Dendritic cell treated with granulocyte-macrophage colony-stimulating factor and Interleukin-4, amounts not matched to agents 40 ng/mL and 50 ng/mL, for 4 days (primary cell): ENCODE measurements around the gene TNIK.
"Not testable (repeated sequence)": the region's sequence is repeated elsewhere in the genome, so short reads cannot be mapped to it uniquely, and the experiment has no call there.

Source experiments
- H3K27ac Mint-ChIP-seq: one replicate; pipeline ENCODE4 v1.8.0; 2022; ENCODE audit warnings: mild to moderate bottlenecking, mixed read lengths
- H3K27me3 Mint-ChIP-seq: one replicate; pipeline ENCODE4 v1.8.0; 2022; ENCODE audit warnings: mild to moderate bottlenecking, mixed read lengths
- H3K36me3 Mint-ChIP-seq: one replicate; pipeline ENCODE4 v1.8.0; 2022; ENCODE audit warnings: low read depth, mixed read lengths
- H3K4me1 Mint-ChIP-seq: one replicate; pipeline ENCODE4 v1.8.0; 2022; ENCODE audit warnings: low read depth, mixed read lengths
- H3K4me3 Mint-ChIP-seq: one replicate; pipeline ENCODE4 v1.8.0; 2022; ENCODE audit warnings: mild to moderate bottlenecking, moderate library complexity, mixed read lengths
- H3K9me3 Mint-ChIP-seq: one replicate; pipeline ENCODE4 v1.8.0; 2022; ENCODE audit warnings: mixed read lengths
- intact Hi-C: fragments of 100-400 bp; cut with micrococcal nuclease; formaldehyde crosslinking; loops from one replicate; pipeline ENCODE4 v1.15.0; 2022

Gene TNIK

GRCh38 chr3:171431550-171431949, 28.7 kb downstream of the TNIK start:
- H3K4me1 Mint-ChIP-seq: no peaks in the 10 kb centered on the region
- H3K27ac Mint-ChIP-seq: no peak overlapping the region
- no peaks in the 10 kb centered on the region for H3K27me3 Mint-ChIP-seq
- intact Hi-C loops: no loop called here
- H3K36me3 Mint-ChIP-seq: no peaks in the 10 kb centered on the region
- H3K4me3 Mint-ChIP-seq: no peak overlapping the region
- no peaks in the 10 kb centered on the region for H3K9me3 Mint-ChIP-seq

- intact Hi-C loops: no loop called here
- Mint-ChIP-seq H3K9me3 (no peaks in the 10 kb centered on the region), H3K4me1 (no peaks in the 10 kb centered on the region)
Measured at GRCh38 chr3:171430530-171430929, 29.7 kb downstream of the TNIK start.

GRCh38 chr3:171429635-171430034, 30.6 kb downstream of the TNIK start:
- no peak overlapping the region for H3K27ac Mint-ChIP-seq
- H3K4me3 Mint-ChIP-seq: no peak overlapping the region
- H3K4me1 Mint-ChIP-seq: no peaks in the 10 kb centered on the region
- no peaks in the 10 kb centered on the region for H3K27me3 Mint-ChIP-seq
- H3K9me3 Mint-ChIP-seq: no peaks in the 10 kb centered on the region
- intact Hi-C loops: no loop called here
- H3K36me3 Mint-ChIP-seq: no peaks in the 10 kb centered on the region

More at GRCh38 chr3:171430530-171430929, 29.7 kb downstream of the TNIK start:
- Mint-ChIP-seq H3K4me3 (no peak overlapping the region), H3K27me3 (no peaks in the 10 kb centered on the region), H3K36me3 (no peaks in the 10 kb centered on the region), H3K27ac (no peak overlapping the region)

- no peaks in the 10 kb centered on the region for H3K9me3 Mint-ChIP-seq
- no peaks in the 10 kb centered on the region for H3K36me3 Mint-ChIP-seq
- H3K27me3 Mint-ChIP-seq: no peaks in the 10 kb centered on the region
- no peak overlapping the region for H3K27ac Mint-ChIP-seq
- intact Hi-C loops: no loop called here
- H3K4me3 Mint-ChIP-seq: no peak overlapping the region
- H3K4me1 Mint-ChIP-seq: no peaks in the 10 kb centered on the region
Measured at GRCh38 chr3:171428892-171429291, 31.3 kb downstream of the TNIK start.

GRCh38 chr3:171428321-171428787, 31.9 kb downstream of the TNIK start:
- H3K4me3 Mint-ChIP-seq: no peak overlapping the region
- no peaks in the 10 kb centered on the region for H3K4me1 Mint-ChIP-seq
- H3K27me3 Mint-ChIP-seq: no peaks in the 10 kb centered on the region
- no peaks in the 10 kb centered on the region for H3K36me3 Mint-ChIP-seq
- H3K9me3 Mint-ChIP-seq: no peaks in the 10 kb centered on the region
- H3K27ac Mint-ChIP-seq: no peak overlapping the region
- intact Hi-C loops: no loop called here

GRCh38 chr3:171427771-171428320, 32.4 kb downstream of the TNIK start:
- no peaks in the 10 kb centered on the region for H3K4me1 Mint-ChIP-seq
- no peak overlapping the region for H3K4me3 Mint-ChIP-seq
- H3K27me3 Mint-ChIP-seq: no peaks in the 10 kb centered on the region
- no peaks in the 10 kb centered on the region for H3K36me3 Mint-ChIP-seq
- H3K27ac Mint-ChIP-seq: no peak overlapping the region
- H3K9me3 Mint-ChIP-seq: no peaks in the 10 kb centered on the region
- intact Hi-C loops: no loop called here

- H3K27ac Mint-ChIP-seq, H3K27me3 Mint-ChIP-seq, H3K9me3 Mint-ChIP-seq, H3K4me3 Mint-ChIP-seq, intact Hi-C loops, H3K4me1 Mint-ChIP-seq, H3K36me3 Mint-ChIP-seq: not testable (repeated sequence)
Measured at GRCh38 chr3:171424063-171424462, 36.1 kb downstream of the TNIK start.

- H3K27me3 Mint-ChIP-seq, H3K36me3 Mint-ChIP-seq, H3K27ac Mint-ChIP-seq, H3K4me3 Mint-ChIP-seq, intact Hi-C loops, H3K4me1 Mint-ChIP-seq, H3K9me3 Mint-ChIP-seq: not testable (repeated sequence)
Measured at GRCh38 chr3:171422855-171423254, 37.4 kb downstream of the TNIK start.

- H3K4me3 Mint-ChIP-seq: no peak overlapping the region
- no peaks in the 10 kb centered on the region for H3K4me1 Mint-ChIP-seq
- H3K36me3 Mint-ChIP-seq: no peaks in the 10 kb centered on the region
- H3K27me3 Mint-ChIP-seq: no peaks in the 10 kb centered on the region
- H3K9me3 Mint-ChIP-seq: no peaks in the 10 kb centered on the region
- no peak overlapping the region for H3K27ac Mint-ChIP-seq
- intact Hi-C loops: no loop called here
Measured at GRCh38 chr3:171420667-171421066, 39.5 kb downstream of the TNIK start.

GRCh38 chr3:171419457-171419856, 40.7 kb downstream of the TNIK start:
- no peaks in the 10 kb centered on the region for H3K9me3 Mint-ChIP-seq
- no peaks in the 10 kb centered on the region for H3K27me3 Mint-ChIP-seq
- intact Hi-C loops: no loop called here
- H3K4me3 Mint-ChIP-seq: no peak overlapping the region
- no peaks in the 10 kb centered on the region for H3K4me1 Mint-ChIP-seq
- no peaks in the 10 kb centered on the region for H3K36me3 Mint-ChIP-seq
- H3K27ac Mint-ChIP-seq: no peak overlapping the region

GRCh38 chr3:171417813-171418212, 42.4 kb downstream of the TNIK start:
- H3K4me1 Mint-ChIP-seq: no peaks in the 10 kb centered on the region
- H3K9me3 Mint-ChIP-seq: no peaks in the 10 kb centered on the region

GRCh38 chr3:171417137-171417536, 43.1 kb downstream of the TNIK start:
- Mint-ChIP-seq H3K27ac (no peak overlapping the region), H3K9me3 (no peaks in the 10 kb centered on the region), H3K4me3 (no peak overlapping the region), H3K27me3 (no peaks in the 10 kb centered on the region), H3K36me3 (no peaks in the 10 kb centered on the region), H3K4me1 (no peaks in the 10 kb centered on the region)
- intact Hi-C loops: no loop called here

More at GRCh38 chr3:171417813-171418212, 42.4 kb downstream of the TNIK start:
- H3K27ac Mint-ChIP-seq: no peak overlapping the region
- no peaks in the 10 kb centered on the region for H3K27me3 Mint-ChIP-seq
- no peaks in the 10 kb centered on the region for H3K36me3 Mint-ChIP-seq
- intact Hi-C loops: no loop called here
- no peak overlapping the region for H3K4me3 Mint-ChIP-seq

GRCh38 chr3:171416666-171417065, 43.5 kb downstream of the TNIK start:
- H3K4me3 Mint-ChIP-seq: no peak overlapping the region
- H3K4me1 Mint-ChIP-seq: no peaks in the 10 kb centered on the region
- no peak overlapping the region for H3K27ac Mint-ChIP-seq
- H3K36me3 Mint-ChIP-seq: no peaks in the 10 kb centered on the region
- no peaks in the 10 kb centered on the region for H3K27me3 Mint-ChIP-seq
- H3K9me3 Mint-ChIP-seq: no peaks in the 10 kb centered on the region
- intact Hi-C loops: no loop called here

- Mint-ChIP-seq H3K27me3 (no peaks in the 10 kb centered on the region), H3K9me3 (no peaks in the 10 kb centered on the region), H3K36me3 (no peaks in the 10 kb centered on the region), H3K27ac (no peak overlapping the region), H3K4me3 (no peak overlapping the region), H3K4me1 (no peaks in the 10 kb centered on the region)
- intact Hi-C loops: no loop called here
Measured at GRCh38 chr3:171416061-171416460, 44.1 kb downstream of the TNIK start.

- Mint-ChIP-seq H3K4me1 (no peaks in the 10 kb centered on the region), H3K4me3 (no peak overlapping the region), H3K27ac (no peak overlapping the region), H3K36me3 (no peaks in the 10 kb centered on the region), H3K9me3 (no peaks in the 10 kb centered on the region), H3K27me3 (no peaks in the 10 kb centered on the region)
- intact Hi-C loops: no loop called here
Measured at GRCh38 chr3:171415070-171415469, 45.1 kb downstream of the TNIK start.
